ENCODE data around the gene RBBP8NL. TPM values are rescaled to one million over a fixed set of nuclear protein-coding genes. Genes with fewer than 3 reads are reported as not detected.

The RBBP8NL gene
- polyA plus RNA-seq, 2 of the 4 experiments (the other 2 are of a cell fraction), result not detected

DNA sequence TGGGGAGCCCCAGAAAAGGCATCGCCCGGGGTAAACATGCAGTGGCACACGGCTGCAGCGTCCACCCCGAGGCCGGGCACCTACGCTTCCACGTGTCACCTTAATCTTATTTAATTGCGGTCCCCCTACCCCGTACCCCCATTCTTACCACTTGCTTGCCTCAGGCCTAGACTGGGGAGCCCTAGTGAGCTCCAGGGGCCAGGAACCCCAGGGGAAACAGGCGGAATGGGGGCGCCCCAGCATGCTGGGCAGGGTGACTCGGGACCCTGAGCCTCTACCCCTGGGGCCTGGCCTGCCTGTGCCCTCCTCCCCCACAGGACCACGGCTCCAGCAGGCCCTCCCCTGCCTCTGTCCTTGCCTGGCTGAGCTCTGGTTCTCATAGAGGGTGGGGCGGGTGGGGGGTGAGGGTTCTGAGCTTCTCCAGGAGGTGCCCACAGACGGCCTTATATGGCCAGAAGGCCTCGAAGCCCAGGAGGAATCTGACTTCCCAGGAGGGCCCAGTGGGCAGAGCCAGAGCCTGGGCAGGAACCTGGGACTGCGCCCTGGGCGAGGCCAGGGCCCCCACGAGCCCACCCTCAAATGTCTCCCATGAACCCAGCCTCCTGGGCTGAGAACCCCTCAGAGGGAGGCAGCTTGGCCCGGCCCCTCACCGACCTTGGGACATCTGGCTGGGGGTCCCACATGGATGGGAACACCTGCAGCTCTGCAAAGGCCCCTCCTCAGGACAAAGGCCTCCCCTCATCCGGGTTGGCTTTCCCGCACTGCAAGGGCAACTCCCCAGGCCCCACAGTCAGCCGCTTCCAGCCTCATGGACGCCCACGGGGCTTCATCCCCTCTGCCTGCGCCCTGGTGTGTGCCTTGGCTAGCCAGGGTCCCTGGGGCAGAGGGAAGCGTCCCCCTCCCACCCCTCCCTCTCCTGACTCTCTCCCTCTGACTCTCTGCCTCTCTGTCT lies 55.0 kb downstream of the RBBP8NL start:
- Histone ChIP-seq H3K4me2 (peak overlapping the region; percentile 17; the same call in 1 of the 3 replicates), H3K9me3 (no peaks in the 10 kb centered on the region), H3K4me1 (peaks cover 80% of the 10 kb centered on the region), H3K4me3 (no peak overlapping the region), H3K27ac (peak overlapping the region; percentile 97 to 99)
- TF ChIP-seq CBX2 (IDR thresholded peaks at IDR 0.05; ENCODE audit: borderline replicate concordance, low read depth) (no peak), HOXB5 (CRISPR knock-in tag; IDR thresholded peaks at IDR 0.05) (no peak), CEBPB (IDR thresholded peaks at IDR 0.05) (no peak), HOXB13 (CRISPR knock-in tag; IDR thresholded peaks at IDR 0.05; ENCODE audit: low read depth) (no peak), CHD2 (IDR thresholded peaks at IDR 0.05; ENCODE audit: low read length, partially characterized antibody) (no peak), MYC (IDR thresholded peaks at IDR 0.05; ENCODE audit: borderline replicate concordance, low read length) (no peak), RCOR1 (IDR thresholded peaks at IDR 0.05; ENCODE audit: low read depth, low read length) (no peak), ZC3H11A (IDR thresholded peaks at IDR 0.05) (no peak), RAD21 (conservative IDR thresholded peaks at IDR 0.05 in 1 of 2, IDR thresholded peaks at IDR 0.05 in 1 of 2) (no peak), FOSL2 (IDR thresholded peaks at IDR 0.05) (no peak), FOSL2 (CRISPR knock-in tag; IDR thresholded peaks at IDR 0.05) (no peak), MAZ (IDR thresholded peaks at IDR 0.05; ENCODE audit: borderline replicate concordance, low read depth, low read length) (no peak), EHF (CRISPR knock-in tag; IDR thresholded peaks at IDR 0.05) (no peak), POLR2A (IDR thresholded peaks at IDR 0.05; ENCODE audit: low read length) (no peak), TP53 (CRISPR knock-in tag; IDR thresholded peaks at IDR 0.05) (no peak)
- TF ChIP-seq, protein P1, sequence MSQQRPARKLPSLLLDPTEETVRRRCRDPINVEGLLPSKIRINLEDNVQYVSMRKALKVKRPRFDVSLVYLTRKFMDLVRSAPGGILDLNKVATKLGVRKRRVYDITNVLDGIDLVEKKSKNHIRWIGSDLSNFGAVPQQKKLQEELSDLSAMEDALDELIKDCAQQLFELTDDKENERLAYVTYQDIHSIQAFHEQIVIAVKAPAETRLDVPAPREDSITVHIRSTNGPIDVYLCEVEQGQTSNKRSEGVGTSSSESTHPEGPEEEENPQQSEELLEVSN (IDR thresholded peaks at IDR 0.05; ENCODE audit: borderline replicate concordance, low read depth), result no peak
- ChIA-PET POLR2A (no interaction called here), CTCF (interaction anchor here (1.0 to 12.6 kb wide), 3 partner anchors 7 to 19 kb away, joined by 3 to 290 read pairs (median 4); no protein-coding TSS in a partner anchor)
- no peak for ATAC-seq
- FAIRE-seq, result no peak
- 86% methylated on average over 24 of the region's 29 CpGs for WGBS (ENCODE audit: missing lambda C conversion rate)
- DNase-seq (ENCODE audit: low read depth in 1 of 2, low spot score in 1 of 2), result peak in 1 of 2 experiments; percentile 46

DNA sequence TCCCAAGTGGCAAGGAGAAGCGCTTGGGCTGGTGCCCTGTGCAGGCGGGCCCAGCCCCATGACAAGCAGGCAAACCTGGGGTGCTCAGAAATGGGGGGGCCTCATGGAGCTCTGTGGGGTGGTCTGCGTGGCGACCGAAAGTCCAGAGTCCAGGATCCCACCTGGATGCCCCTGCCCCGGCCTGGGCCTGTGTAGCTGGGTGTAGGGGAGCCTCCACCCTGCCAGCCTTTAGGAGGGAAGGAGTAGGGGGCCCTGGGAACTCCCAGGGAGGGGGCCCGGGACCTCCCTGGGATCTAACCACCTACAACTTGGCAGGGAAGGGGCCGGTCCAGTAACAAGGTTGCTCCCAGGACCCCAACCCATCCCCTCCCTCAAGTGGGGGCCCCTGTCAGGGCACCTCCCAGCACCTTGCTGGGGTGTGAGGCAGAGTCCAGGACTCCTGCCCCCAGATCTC lies 55.7 kb downstream of the RBBP8NL start:
- ATAC-seq (no peak), FAIRE-seq (no peak), DNase-seq (ENCODE audit: low read depth in 1 of 2, low spot score in 1 of 2) (no peak)
- no peak overlapping the region for H3K4me3 ChIP-seq
- ChIA-PET CTCF (interaction anchor here (1.0 to 12.6 kb wide), 4 partner anchors 7 to 18 kb away, joined by 3 to 290 read pairs (median 49); no protein-coding TSS in a partner anchor), POLR2A (interaction anchor here (1.1 kb wide), 1 partner anchor 15 kb away, joined by 3 read pairs; the partner anchor contains the start of gene RPS21)
- peaks cover 73% of the 10 kb centered on the region for H3K4me1 ChIP-seq
- WGBS (ENCODE audit: missing lambda C conversion rate), result 95% methylated on average over 6 of the region's 8 CpGs
- peak overlapping the region; percentile 91; the same call in 2 of the 3 replicates for H3K4me2 ChIP-seq
- TF ChIP-seq HDAC2 (IDR thresholded peaks at IDR 0.05), result no peak
- no peak for TF ChIP-seq MYC (IDR thresholded peaks at IDR 0.05; ENCODE audit: borderline replicate concordance, low read length)
- TF ChIP-seq, protein P2, sequence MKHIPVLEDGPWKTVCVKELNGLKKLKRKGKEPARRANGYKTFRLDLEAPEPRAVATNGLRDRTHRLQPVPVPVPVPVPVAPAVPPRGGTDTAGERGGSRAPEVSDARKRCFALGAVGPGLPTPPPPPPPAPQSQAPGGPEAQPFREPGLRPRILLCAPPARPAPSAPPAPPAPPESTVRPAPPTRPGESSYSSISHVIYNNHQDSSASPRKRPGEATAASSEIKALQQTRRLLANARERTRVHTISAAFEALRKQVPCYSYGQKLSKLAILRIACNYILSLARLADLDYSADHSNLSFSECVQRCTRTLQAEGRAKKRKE (CRISPR knock-in tag; IDR thresholded peaks at IDR 0.05; ENCODE audit: low read depth), result no peak
- TF ChIP-seq, protein P3, sequence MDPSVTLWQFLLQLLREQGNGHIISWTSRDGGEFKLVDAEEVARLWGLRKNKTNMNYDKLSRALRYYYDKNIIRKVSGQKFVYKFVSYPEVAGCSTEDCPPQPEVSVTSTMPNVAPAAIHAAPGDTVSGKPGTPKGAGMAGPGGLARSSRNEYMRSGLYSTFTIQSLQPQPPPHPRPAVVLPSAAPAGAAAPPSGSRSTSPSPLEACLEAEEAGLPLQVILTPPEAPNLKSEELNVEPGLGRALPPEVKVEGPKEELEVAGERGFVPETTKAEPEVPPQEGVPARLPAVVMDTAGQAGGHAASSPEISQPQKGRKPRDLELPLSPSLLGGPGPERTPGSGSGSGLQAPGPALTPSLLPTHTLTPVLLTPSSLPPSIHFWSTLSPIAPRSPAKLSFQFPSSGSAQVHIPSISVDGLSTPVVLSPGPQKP (IDR thresholded peaks at IDR 0.05; ENCODE audit: low read depth, low read length), result no peak
- H3K27ac ChIP-seq, result peak overlapping the region; percentile 97 to 99
- no peaks in the 10 kb centered on the region for H3K9me3 ChIP-seq
